ENCODE measurements around the gene GALNT7. TPM values are rescaled to one million over a fixed set of nuclear protein-coding genes. Genes with fewer than 3 reads are reported as not detected.
A peak's percentile ranks its signal among the peaks of the same experiment; 100 is the strongest.

Gene GALNT7
- total and polyA plus RNA-seq, 8 donors = 10.7 to 94.5 (median 37.9) TPM

- Histone ChIP-seq H3K27ac (peak overlapping the region in 1 of 5 donors; percentile 96), H3K36me3 (no peaks in the 10 kb centered on the region)
These were observed 199.3 kb downstream of the GALNT7 start for GRCh38 chr4:173367946-173368345.

GRCh38 chr4:173370130-173370476, 201.5 kb downstream of the GALNT7 start:
- intact Hi-C loops (cut with DNase I; ENCODE audit: low total_unique reads) = no loop called here
- no peak for DNase-seq
- H3K9me3 ChIP-seq = no peaks in the 10 kb centered on the region
- WGBS, 5 donors = 0 to 1% (median 0%) methylated on average over 13 to 14 of the region's 14 CpGs
- H3K4me3 ChIP-seq = peak overlapping the region; percentile 86 to 98 (median 90)
- H3K27ac ChIP-seq = peak overlapping the region; percentile 92 to 97 (median 95)
- TF ChIP-seq CTCF (IDR thresholded peaks at IDR 0.05) (no peak), POLR2A (IDR thresholded peaks at IDR 0.05) (no peak)
- H3K4me1 ChIP-seq = peaks cover 4 to 61% (median 29%) of the 10 kb centered on the region in 4 donors
- no peaks in the 10 kb centered on the region for H3K36me3 ChIP-seq
- H3K27me3 ChIP-seq = no peaks in the 10 kb centered on the region

More at GRCh38 chr4:173367946-173368345, 199.3 kb downstream of the GALNT7 start:
- Histone ChIP-seq H3K4me1 (peaks cover 2 to 43% (median 20%) of the 10 kb centered on the region in 4 donors), H3K27me3 (no peaks in the 10 kb centered on the region), H3K9me3 (no peaks in the 10 kb centered on the region), H3K4me3 (peak overlapping the region in 1 of 4 donors; percentile 93)
- DNase-seq = no peak
- intact Hi-C loops (cut with DNase I; ENCODE audit: low total_unique reads) = no loop called here
- TF ChIP-seq EP300 (IDR thresholded peaks at IDR 0.05) (no peak), POLR2A (IDR thresholded peaks at IDR 0.05) (no peak), CTCF (IDR thresholded peaks at IDR 0.05) (no peak), POLR2AphosphoS5 (IDR thresholded peaks at IDR 0.05) (no peak)
- 53 to 68% (median 56%) methylated on average over 4 of the region's 4 CpGs for WGBS, 5 donors

- Histone ChIP-seq H3K36me3 (peaks cover 0 to 2% (median 0%) of the 10 kb centered on the region in 4 donors), H3K4me3 (peak within 1 kb of the TSS; percentile 86 to 98 (median 90)), H3K4me1 (peaks cover 4 to 57% (median 29%) of the 10 kb centered on the region in 4 donors), H3K27ac (peak within 1 kb of the TSS; percentile 95 to 97 (median 96)), H3K9me3 (no peaks in the 10 kb centered on the region), H3K27me3 (no peaks in the 10 kb centered on the region)
- intact Hi-C loops (cut with DNase I; ENCODE audit: low total_unique reads) = no loop called here
- WGBS, 5 donors = 0 to 1% (median 0%) methylated on average over 35 to 72 of the region's 72 CpGs
- peak; percentile 98 to 99 for DNase-seq
- TF ChIP-seq POLR2A (IDR thresholded peaks at IDR 0.05) (peak in 2 of 4 donors; percentile 73 to 85), POLR2AphosphoS5 (IDR thresholded peaks at IDR 0.05) (peak; percentile 98), EP300 (IDR thresholded peaks at IDR 0.05) (no peak), CTCF (IDR thresholded peaks at IDR 0.05) (no peak)
These were observed 202.1 kb downstream of the GALNT7 start, which contains the start of gene SAP30 for GRCh38 chr4:173370477-173371291. SAP30 (plus strand) TSS chr4:173370954; CDS start chr4:173371183, 229 bp downstream.

GRCh38 chr4:173371292-173372192, 202.9 kb downstream of the GALNT7 start:
- 0% methylated on average over 25 to 68 of the region's 68 CpGs for WGBS, 5 donors
- Histone ChIP-seq H3K36me3 (peaks cover 0 to 4% (median 0%) of the 10 kb centered on the region in 4 donors), H3K27me3 (no peaks in the 10 kb centered on the region), H3K9me3 (no peaks in the 10 kb centered on the region), H3K4me1 (peaks cover 4 to 53% (median 27%) of the 10 kb centered on the region in 4 donors), H3K27ac (peak overlapping the region; percentile 95 to 97 (median 96)), H3K4me3 (peak overlapping the region; percentile 86 to 98 (median 90))
- peak; percentile 73 to 89 for DNase-seq
- intact Hi-C loops (cut with DNase I; ENCODE audit: low total_unique reads) = no loop called here
- TF ChIP-seq POLR2AphosphoS5 (IDR thresholded peaks at IDR 0.05) (peak in 2 of 3 donors; percentile 24 to 59), CTCF (IDR thresholded peaks at IDR 0.05) (no peak)
